Measurements from ENCODE around the gene OR5AS1.
"Not testable (repeated sequence)": the region's sequence is repeated elsewhere in the genome, so short reads cannot be mapped to it uniquely, and the experiment has no call there.

Gene OR5AS1

DNA sequence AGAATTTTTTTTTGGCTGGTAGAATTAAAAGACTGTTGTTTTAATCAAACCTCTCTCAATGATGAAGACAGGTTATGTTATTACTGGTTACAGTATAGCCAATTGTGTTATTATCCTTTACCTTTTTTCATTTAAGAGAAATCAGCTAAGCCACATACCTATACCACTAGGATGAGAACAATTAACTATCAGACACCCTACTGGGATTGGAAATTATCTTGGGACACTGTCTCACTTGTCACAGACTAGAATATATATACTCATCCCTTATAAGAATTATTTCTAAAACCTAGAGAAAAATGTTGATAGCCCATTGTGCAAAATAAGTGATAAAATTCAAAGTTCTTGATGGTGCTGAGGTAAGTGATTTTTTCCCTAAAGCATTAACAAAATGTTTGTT is at the start of gene OR5AS1:
Gene OR5AS1 (plus strand): TSS at position 301 of the 400 bp plus-strand sequence. CDS start 2,765 bp downstream, outside the sequence.
- no peak for DNase-seq

DNA sequence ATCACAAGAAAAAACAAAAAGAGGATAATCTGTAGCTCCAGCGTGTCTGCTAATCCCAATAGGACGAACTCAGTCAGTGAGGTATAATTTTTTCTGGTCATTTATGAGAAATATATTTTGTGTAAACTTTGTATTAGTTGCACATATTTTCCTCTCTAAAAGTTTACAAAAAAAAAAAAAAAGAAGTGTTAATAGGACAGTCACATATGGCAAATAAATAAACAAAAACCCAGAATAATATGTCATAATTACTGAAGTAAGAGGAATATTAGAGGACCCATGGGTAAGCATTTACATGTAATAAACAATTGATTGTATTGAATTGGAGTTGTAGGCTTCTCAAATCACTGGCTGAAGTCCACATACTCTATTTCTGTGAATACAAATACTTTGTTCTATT is 32.9 kb upstream of the OR5AS1 start, which contains the start of gene OR5F1:
Gene OR5F1 (minus strand): TSS at position 101 of the 400 bp plus-strand sequence. CDS start 0 bp downstream, at position 101.
- no peak for DNase-seq

DNA sequence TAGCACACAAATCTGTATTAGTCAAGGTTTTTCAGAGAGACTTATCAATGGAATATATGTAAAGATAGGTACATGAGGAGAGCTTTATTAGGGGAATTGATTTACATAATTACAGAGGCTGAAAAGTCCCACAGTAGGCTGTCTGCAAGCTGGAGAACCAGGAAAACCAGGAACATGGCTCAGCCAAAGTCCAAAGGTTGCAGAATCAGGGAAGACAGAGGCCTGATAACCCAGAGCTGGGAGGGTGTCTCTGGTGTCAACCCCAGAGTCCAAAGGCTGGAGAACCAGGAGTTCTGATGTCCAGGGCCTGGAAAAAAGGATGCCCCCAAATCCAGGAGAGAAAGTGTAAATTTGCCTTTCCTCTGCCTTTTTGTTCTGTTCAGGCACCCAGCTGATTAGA is 16.7 kb upstream of the OR5AS1 start:
- DNase-seq, result no peak

DNA sequence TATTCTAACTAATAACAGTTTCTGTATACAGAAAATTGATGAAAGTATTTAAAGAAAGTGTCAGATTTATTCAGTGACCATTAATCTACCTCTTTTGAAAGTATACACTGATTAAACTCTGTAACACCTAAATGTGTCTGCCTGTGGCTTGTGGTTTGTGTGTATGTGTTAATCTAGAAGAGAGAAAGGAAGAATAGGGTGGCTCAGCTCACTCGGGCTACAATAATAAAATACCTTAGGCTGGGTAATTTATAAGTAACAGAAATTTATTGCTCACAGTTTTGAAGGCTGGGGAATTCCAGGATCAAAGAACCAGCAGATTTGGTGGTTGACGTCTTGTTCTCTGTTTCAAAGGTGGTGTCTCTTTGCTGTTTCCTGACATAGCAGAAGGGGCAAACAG is 13.6 kb upstream of the OR5AS1 start:
- no peak for DNase-seq

DNA sequence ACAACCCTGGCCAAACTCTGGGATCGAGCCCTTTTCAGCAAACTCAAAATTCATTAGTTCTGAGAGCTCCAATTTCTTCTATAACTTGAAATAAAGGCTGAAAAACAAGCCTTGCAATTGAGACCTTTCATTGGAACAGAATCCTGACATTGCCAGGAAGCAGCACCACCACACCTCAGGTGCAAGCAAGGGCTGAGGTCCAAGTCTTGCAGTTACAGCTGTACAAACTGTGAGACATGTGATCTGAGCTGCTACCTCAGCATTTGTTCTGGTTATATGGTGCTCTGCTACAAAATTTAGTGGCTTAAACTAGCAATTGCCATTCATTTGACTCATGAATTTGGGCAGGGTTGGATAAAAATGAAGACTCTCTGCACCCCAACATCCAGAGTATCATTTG is 18.1 kb downstream of the OR5AS1 start:
- DNase-seq, result no peak

DNA sequence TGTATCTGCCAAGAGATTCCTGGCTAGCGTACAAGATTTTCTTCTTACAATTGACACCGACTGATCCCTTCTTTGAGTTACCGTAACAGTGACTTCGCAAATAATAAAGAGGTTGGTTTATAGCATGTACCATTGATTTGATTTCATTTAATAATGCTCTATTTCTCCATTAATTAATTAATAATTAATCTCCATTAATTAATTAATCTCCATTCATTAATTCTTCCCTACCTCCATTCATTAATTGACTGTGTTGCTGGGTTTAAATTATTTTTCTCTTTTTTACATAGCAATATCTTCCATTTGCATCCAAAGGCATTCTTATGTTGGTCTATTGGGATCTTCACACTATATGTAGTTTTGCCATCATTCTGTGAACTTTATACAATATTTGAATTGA is 21.0 kb downstream of the OR5AS1 start:
- no peak for DNase-seq

DNA sequence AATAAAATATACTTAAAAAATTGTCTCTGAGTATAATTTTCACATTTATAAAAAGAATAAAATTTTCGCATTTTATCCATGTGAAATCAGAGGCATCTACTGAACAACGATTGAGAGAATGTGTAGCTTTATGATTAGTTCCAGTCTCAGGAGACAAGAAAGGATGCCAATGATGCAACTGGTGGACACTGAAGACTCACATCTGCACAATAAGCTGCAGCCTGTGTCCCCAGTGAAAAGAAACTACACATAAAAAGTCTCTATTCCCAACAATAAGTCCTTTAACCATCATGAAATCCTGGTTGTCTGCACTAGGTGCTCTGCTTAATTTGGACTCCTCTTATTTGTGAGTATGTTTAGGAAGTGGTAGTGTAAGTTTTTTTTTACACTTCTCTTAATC is 22.0 kb downstream of the OR5AS1 start:
- DNase-seq, result no peak

DNA sequence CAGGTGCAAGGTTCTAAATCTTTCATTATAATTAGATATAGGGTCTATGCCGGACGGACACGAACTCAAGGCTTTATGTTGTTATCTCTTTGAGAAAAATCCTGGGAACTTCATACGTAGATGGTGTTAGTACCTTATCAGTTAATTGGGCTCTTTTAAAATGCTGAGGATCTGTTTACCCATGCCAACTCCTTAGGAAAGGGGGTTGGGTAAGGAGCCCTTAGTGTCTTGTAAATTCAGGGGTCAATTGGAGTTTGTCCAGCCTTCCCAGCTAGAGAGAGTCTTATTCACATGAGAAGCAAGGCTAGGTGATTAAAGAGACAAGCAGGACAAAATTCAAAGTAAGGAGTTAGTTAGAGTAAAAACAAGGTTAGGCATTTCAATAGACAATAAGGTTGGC is 28.9 kb downstream of the OR5AS1 start:
- DNase-seq, result not testable (repeated sequence)

DNA sequence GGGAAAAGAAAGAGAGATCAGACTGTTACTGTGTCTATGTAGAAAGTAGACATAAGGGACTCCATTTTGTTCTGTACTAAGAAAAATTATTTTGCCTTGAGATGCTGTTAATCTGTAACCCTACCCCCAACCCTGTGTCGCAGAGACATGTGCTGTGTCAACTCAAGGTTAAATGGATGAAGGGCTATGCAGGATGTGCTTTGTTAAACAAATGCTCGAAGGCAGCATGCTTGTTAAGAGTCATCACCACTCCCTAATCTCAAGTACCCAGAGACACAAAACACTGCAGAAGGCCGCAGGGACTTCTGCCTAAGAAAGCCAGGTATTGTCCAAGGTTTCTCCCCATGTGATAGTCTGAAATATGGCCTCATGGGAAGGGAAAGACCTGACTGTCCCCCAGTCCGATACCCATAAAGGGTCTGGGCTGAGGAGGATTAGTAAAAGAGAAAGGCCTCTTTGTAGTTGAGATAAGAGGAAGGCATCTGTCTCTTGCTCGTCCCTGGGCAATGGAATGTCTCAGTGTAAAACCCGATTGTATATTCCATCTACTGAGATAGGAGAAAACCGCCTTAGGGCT is 30.3 kb downstream of the OR5AS1 start:
- not testable (repeated sequence) for DNase-seq

DNA sequence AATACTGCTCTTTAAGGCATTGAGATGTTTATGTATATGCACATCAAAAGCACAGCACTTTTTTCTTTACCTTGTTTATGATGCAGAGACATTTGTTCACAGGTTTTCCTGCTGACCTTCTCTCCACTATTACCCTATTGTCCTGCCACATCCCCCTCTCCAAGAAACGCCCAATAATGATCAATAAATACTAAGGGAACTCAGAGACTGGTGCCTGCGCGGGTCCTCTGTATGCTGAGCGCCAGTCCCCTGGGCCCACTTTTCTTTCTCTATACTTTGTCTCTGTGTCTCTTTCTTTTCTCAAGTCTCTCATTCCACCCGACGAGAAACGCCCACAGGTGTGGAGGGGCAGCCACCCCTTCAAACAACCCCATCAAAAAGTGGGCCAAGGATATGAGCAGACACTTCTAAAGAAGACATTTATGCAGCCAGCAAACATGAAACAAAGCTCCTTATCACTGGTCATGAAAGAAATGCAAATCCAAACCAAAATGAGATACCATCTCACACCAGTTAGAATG is 30.9 kb downstream of the OR5AS1 start:
- DNase-seq, result not testable (repeated sequence)

DNA sequence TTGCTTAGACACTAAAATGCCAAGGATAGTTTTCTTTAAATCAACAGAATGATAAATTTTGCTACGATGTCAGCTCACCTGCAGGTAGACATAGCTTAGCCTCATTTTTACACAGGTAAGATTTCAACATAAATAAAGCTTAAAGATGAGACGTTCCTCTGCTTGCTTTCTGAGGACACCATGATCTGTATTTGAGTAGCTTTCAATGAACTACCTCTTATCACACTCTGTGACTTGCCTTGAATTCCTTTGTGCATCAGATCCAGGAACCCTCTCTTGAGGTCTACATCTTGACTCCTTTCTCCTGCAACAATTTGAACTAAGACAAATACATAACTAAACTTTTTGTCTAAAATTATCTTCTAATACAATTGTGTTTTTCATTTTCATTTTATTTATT is 39.5 kb downstream of the OR5AS1 start:
- DNase-seq, result no peak

Data from inflammatory macrophage treated with lipopolysaccharide for 4 hours (primary cell).